ENCODE results near the gene TTC33.

The TTC33 gene

DNA sequence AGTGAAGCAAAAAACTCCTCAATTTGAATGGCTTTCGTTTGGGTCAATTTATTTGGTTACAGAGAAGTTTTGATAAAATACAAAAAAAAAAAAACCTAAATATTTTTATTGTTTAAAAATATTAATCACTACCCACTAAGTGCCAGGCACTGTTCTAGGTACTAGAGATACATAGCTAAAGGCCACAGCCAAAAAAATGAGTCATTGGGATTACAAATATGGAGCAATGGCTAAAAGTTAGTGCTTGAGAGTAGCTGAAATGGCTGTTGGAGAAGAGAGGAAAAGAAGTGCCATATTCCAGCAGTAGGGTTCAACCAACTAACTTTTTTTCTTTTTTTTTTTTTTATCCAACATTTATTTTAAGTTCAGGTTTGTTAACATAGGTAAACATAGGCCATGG lies 206.1 kb downstream of the TTC33 start:
- TF ChIP-seq YY1 (IDR thresholded peaks at IDR 0.05; ENCODE audit: low read depth) (no peak), ZBTB7A (IDR thresholded peaks at IDR 0.05; ENCODE audit: low read depth) (no peak), USF1 (IDR thresholded peaks at IDR 0.05) (no peak), EGR1 (IDR thresholded peaks at IDR 0.05) (no peak), RAD21 (IDR thresholded peaks at IDR 0.05; ENCODE audit: low read depth) (no peak), CEBPB (IDR thresholded peaks at IDR 0.05) (no peak), TEAD4 (IDR thresholded peaks at IDR 0.05) (no peak), FOXM1 (IDR thresholded peaks at IDR 0.05; ENCODE audit: borderline replicate concordance, low read depth) (no peak), CREB1 (IDR thresholded peaks at IDR 0.05; ENCODE audit: low read depth) (no peak), EP300 (IDR thresholded peaks at IDR 0.05; ENCODE audit: borderline replicate concordance) (no peak), TAF1 (IDR thresholded peaks at IDR 0.05; ENCODE audit: low read depth) (no peak), TCF12 (IDR thresholded peaks at IDR 0.05; ENCODE audit: low read depth) (no peak)
- TF ChIP-seq, protein P1, sequence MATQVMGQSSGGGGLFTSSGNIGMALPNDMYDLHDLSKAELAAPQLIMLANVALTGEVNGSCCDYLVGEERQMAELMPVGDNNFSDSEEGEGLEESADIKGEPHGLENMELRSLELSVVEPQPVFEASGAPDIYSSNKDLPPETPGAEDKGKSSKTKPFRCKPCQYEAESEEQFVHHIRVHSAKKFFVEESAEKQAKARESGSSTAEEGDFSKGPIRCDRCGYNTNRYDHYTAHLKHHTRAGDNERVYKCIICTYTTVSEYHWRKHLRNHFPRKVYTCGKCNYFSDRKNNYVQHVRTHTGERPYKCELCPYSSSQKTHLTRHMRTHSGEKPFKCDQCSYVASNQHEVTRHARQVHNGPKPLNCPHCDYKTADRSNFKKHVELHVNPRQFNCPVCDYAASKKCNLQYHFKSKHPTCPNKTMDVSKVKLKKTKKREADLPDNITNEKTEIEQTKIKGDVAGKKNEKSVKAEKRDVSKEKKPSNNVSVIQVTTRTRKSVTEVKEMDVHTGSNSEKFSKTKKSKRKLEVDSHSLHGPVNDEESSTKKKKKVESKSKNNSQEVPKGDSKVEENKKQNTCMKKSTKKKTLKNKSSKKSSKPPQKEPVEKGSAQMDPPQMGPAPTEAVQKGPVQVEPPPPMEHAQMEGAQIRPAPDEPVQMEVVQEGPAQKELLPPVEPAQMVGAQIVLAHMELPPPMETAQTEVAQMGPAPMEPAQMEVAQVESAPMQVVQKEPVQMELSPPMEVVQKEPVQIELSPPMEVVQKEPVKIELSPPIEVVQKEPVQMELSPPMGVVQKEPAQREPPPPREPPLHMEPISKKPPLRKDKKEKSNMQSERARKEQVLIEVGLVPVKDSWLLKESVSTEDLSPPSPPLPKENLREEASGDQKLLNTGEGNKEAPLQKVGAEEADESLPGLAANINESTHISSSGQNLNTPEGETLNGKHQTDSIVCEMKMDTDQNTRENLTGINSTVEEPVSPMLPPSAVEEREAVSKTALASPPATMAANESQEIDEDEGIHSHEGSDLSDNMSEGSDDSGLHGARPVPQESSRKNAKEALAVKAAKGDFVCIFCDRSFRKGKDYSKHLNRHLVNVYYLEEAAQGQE (IDR thresholded peaks at IDR 0.05; ENCODE audit: low read depth) = no peak
- TF ChIP-seq, protein P2, sequence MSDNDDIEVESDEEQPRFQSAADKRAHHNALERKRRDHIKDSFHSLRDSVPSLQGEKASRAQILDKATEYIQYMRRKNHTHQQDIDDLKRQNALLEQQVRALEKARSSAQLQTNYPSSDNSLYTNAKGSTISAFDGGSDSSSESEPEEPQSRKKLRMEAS (IDR thresholded peaks at IDR 0.05) = no peak

DNA sequence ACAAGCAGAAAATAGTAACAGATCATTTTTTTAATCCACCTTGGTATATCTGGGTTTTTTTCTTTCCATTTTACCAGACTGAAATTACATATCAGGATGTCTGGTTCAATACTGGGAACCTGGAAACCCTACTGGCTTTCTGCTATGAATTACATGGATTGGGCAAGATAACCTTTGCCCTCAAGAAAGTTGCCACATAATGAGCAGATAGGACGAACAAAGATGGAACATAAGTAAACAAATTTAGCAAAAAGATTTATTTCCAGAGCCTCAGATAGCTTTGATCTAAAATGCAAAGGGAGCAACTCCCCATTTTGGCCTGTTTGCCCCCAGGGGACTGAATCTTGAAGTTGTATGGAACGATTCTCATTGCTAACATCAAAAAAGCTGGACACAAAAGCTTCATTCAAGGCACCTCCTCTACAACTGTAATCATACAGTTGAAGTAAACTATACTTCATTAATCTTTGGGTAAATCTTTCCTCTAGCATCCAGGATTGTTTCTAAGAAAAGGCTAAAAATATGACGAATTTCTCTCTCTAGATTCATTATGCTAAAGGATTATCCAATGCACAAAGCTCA lies 207.7 kb downstream of the TTC33 start:
- TF ChIP-seq EGR1 (IDR thresholded peaks at IDR 0.05) (no peak), TCF12 (IDR thresholded peaks at IDR 0.05; ENCODE audit: low read depth) (no peak), TEAD4 (IDR thresholded peaks at IDR 0.05) (no peak), RAD21 (IDR thresholded peaks at IDR 0.05; ENCODE audit: low read depth) (no peak), NFIC (IDR thresholded peaks at IDR 0.05) (no peak), USF1 (IDR thresholded peaks at IDR 0.05) (no peak), TAF1 (IDR thresholded peaks at IDR 0.05; ENCODE audit: low read depth) (no peak), CREB1 (IDR thresholded peaks at IDR 0.05; ENCODE audit: low read depth) (no peak), FOXM1 (IDR thresholded peaks at IDR 0.05; ENCODE audit: borderline replicate concordance, low read depth) (no peak)
- TF ChIP-seq, protein P2 (IDR thresholded peaks at IDR 0.05) = no peak
- TF ChIP-seq, protein P1 (IDR thresholded peaks at IDR 0.05; ENCODE audit: low read depth) = no peak

- TF ChIP-seq, protein P1 (IDR thresholded peaks at IDR 0.05; ENCODE audit: low read depth) = no peak
- TF ChIP-seq NFIC (IDR thresholded peaks at IDR 0.05) (no peak), TCF12 (IDR thresholded peaks at IDR 0.05; ENCODE audit: low read depth) (no peak), YY1 (IDR thresholded peaks at IDR 0.05; ENCODE audit: low read depth) (no peak), EGR1 (IDR thresholded peaks at IDR 0.05) (no peak), FOXM1 (IDR thresholded peaks at IDR 0.05; ENCODE audit: borderline replicate concordance, low read depth) (no peak), CREB1 (IDR thresholded peaks at IDR 0.05; ENCODE audit: low read depth) (no peak), USF1 (IDR thresholded peaks at IDR 0.05) (no peak)
Observed at GRCh38 chr5:40547557-40547956, 208.2 kb downstream of the TTC33 start.

DNA sequence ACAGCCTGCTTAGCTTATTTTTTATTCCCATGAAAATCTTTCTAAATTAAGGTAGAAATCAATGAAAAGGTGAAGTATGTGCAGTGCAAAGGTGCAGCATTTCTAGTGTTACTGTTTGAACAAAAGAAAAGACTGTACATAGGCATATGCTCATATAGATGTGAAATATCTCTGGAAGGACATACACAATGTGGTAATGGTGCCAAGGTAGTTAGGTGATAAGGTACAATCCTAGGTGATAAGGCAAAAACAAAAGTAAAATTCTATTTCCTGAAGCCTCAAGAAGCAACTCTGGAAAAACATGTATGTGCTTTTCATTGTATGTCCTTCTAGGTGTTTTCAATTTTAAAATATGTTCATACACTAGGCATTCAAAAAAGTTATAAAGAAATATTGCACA lies 215.5 kb downstream of the TTC33 start:
- no peak for TF ChIP-seq ZBTB7A (IDR thresholded peaks at IDR 0.05; ENCODE audit: low read depth)
- no peak for TF ChIP-seq FOXM1 (IDR thresholded peaks at IDR 0.05; ENCODE audit: borderline replicate concordance, low read depth)
- TF ChIP-seq YY1 (IDR thresholded peaks at IDR 0.05; ENCODE audit: low read depth) = no peak
- TF ChIP-seq EP300 (IDR thresholded peaks at IDR 0.05; ENCODE audit: borderline replicate concordance) = no peak
- TF ChIP-seq TCF12 (IDR thresholded peaks at IDR 0.05; ENCODE audit: low read depth) = no peak
- TF ChIP-seq RAD21 (IDR thresholded peaks at IDR 0.05; ENCODE audit: low read depth) = no peak
- TF ChIP-seq CEBPB (IDR thresholded peaks at IDR 0.05) = no peak
- TF ChIP-seq, protein P2 (IDR thresholded peaks at IDR 0.05) = no peak
- TF ChIP-seq CREB1 (IDR thresholded peaks at IDR 0.05; ENCODE audit: low read depth) = no peak
- TF ChIP-seq USF1 (IDR thresholded peaks at IDR 0.05) = no peak
- TF ChIP-seq EGR1 (IDR thresholded peaks at IDR 0.05) = no peak
- TF ChIP-seq NFIC (IDR thresholded peaks at IDR 0.05) = no peak
- TF ChIP-seq TAF1 (IDR thresholded peaks at IDR 0.05; ENCODE audit: low read depth) = no peak
- TF ChIP-seq, protein P1 (IDR thresholded peaks at IDR 0.05; ENCODE audit: low read depth) = no peak
- TF ChIP-seq TEAD4 (IDR thresholded peaks at IDR 0.05) = no peak
